HG02884 (cell line): Measurements from ENCODE around the gene ANKK1.

ENCODE experiments used
- ATAC-seq: cut with Tn5 transposase; IDR thresholded peaks from one replicate; pipeline ENCODE4 v1.9.1; 2021; ENCODE audit warnings: mild to moderate bottlenecking, moderate library complexity; ENCODE audit not compliant: unreplicated experiment

ANKK1 gene

DNA sequence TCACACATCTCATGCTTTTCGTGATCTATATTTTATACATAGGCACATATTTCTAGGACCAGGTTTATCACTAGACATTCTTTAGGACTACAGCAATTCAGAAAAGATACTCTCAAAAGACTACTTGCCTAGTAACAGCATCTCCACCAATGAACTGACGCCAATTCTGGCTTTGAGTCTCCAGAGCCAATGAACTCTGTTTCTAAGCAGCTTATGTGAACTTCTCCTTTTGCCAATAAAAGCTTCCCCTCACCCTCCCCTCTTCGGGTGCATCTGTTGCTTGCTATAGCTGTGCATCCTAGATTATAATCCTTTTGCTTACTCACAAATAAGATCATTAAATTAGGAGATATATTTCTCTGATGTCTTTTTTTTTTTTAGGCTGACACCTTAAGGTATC lies 11.4 kb upstream of the ANKK1 start:
- peak; percentile 95 for ATAC-seq

DNA sequence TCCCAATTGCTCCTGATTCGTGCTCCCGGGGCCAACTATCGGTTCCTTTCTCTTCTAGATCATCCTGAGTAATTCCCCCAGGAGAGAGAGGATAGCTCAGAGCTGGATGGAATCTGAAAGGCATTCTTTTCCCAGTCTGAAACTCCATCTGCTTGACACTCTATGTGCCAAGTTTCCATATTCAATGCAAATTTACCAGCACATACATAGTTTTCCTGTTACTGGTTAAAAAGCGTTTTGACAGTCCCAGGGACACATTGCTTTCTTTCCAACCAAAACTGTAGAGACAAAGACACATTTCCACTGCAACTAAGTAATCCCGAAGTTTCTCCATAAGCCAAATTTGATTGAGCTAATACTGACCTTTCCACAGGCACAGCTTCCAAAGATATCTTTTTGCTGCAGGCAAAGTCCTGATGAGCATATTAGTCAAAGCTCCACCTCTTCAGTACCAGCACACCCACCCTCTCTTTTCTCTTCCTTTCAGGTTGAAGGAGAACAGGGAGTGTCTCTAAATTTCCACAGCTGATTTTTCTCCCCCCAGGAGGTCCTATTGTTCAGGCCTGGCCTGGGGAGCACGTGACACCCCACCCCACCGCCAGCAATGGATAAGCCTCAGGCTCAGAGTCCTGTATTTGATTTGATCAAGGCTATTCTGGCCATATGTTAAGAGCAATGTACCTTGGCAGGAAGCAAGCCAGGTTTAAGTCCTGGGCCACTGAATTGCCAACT lies 9.7 kb upstream of the ANKK1 start:
- ATAC-seq = no peak

DNA sequence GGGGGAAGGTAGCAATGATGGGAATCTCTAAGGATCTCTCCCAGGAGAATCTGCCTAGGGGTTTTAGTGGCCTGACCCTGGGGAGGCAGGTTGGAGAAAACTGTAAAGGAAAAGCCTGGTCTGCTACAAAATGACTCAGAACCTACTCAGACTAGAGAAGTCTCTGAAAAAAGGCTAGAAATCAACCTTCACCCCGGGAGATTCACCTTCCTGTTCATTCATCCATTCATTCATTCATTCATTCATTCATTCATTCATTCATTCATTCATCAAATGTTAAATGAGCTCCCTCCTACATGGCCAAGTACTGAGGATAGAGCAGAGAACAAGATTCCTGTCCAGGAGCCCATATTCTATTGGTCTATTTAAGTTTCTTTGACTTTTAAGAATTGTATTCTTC lies 8.9 kb upstream of the ANKK1 start:
- no peak for ATAC-seq

DNA sequence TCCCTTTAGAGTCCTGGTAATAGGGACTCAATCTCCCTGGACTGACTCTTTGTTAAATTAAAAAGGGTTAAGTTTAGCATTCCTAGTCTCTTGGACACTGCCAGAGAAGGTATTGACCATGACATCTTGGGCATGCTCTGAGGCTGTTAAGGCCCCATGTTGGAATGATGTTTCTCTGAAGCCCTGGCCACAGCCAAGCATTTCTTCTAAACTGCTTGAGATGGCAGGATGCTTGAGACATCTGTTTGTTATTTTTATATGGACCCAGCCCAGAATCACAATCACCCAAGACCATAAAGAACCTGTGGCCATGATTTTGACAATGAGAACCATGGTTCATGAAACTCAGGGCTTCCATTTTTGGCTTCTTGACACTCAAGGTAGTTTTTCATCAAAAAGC lies 5.5 kb upstream of the ANKK1 start:
- ATAC-seq = no peak

DNA sequence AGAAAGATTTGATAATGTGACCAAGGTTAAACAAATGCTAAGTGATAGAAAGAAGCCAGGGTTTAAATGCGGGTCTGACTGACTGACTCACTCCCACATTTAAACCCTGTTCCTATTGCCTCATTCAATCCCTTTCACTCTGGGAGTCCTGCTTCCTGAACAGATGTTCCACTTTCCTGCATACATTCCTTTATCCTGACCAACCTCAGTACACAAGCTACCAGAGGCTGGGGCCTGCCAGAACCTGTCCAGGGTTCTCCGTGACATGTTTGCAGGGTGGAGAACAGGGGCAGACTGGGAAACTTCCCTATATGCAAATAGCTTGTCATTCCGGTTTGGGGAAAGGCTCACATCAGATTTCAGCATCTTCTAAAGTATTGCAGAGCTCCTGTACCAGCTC lies 3.0 kb upstream of the ANKK1 start:
- no peak for ATAC-seq

DNA sequence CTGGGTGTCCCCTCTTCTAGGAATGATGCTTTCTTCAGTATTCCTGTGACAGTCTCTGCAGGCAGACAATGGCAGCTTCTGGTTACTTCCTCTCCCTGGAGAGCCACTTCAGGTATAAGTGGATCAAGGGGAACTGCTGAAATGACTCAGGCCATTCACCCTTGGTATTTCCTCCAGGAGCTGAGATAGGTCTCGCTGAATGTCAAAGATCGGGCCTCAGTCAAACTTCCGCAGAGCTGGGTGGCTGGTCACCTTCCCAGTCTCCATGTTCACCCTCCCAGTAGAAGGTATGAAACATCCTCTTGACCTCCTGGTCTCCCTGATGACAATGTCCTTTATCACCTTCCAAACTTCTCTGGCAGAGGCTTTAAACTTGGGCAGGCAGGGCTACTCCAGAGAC lies 1.8 kb upstream of the ANKK1 start:
- ATAC-seq = no peak

DNA sequence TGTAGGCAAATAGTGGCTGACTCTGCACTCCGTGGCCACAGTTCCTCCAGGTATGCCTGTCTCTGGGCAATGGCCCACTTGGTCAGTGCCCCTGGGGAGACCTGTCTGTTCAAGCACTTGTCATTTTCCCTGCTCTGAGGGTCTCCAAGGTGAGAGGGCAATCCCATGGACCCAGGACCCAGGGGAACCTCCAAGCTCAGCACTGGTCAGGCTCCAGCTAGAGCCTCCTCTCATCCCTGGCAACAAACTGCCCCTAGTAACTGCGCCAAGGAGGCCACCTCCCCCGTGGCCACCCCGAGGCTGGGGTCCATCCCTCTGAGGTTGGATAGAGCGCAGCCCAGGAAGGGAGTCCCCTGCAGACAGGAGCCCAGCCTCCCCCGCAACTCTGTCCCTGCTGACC lies 713 bp upstream of the ANKK1 start:
- no peak for ATAC-seq

DNA sequence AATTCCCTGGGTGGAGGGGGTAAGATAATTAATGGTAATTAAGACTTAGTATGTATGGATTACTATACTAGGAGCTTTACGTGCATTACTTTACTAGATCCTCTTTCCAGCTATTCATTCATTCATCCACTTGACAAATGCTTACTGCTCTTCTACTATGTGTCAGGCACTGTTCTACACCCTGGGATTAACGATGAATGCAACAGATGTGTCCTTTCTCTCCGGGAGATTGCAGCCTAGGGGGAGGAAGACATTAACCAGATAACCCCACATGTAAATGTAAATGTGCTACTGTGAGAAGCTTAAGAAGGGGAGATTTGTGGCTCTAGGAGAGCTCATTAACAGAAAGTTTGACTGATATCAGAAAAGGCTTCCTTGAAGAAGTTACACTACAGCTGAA lies 1.7 kb downstream of the ANKK1 start:
- ATAC-seq = no peak

DNA sequence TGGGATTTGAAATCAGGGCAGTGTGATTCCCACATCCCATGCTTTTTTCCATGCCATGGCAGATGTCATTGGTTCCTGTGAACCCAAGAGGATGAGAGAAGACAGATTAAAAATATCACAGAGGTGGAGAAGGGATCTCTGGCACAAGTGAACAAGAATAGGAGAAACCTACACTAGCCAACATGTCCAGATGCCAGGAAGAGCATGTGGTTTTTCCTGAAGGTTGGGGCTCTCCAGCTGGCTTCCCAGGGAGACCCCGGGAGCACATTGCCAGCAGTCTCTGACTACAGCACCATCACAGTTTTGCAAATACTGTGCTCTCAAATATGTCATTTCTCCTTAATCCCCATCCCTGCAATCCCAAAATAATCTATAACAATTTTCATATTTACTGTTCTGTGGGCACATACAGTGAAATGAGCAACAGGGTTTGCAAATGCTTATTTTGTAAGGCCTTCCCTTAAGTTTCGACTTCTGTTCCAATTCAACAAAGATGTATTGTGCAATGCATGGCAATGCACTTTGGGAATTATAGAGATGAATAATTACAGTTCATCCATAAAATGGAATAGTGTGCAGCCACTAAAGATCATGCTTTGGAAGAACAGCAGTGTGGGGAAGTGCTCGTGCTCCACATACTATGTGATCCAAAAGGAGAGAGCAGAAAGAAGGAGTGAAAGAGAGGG lies 4.8 kb downstream of the ANKK1 start:
- no peak for ATAC-seq

DNA sequence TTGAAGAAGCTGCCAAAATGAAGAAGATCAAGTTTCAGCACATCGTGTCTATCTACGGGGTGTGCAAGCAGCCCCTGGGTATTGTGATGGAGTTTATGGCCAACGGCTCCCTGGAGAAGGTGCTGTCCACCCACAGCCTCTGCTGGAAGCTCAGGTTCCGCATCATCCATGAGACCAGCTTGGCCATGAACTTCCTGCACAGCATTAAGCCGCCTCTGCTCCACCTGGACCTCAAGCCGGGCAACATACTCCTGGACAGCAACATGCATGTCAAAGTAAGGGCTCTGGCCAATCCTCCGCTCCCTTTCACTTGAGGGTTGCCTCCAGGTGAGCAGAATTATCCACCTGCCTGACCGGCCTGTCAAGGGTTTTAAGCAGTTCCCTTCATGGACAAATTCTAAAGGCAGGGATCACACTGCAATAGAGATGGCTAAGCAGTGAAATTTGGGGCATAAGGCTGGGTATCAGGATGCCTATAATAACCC lies 6.0 kb downstream of the ANKK1 start:
- no peak for ATAC-seq

DNA sequence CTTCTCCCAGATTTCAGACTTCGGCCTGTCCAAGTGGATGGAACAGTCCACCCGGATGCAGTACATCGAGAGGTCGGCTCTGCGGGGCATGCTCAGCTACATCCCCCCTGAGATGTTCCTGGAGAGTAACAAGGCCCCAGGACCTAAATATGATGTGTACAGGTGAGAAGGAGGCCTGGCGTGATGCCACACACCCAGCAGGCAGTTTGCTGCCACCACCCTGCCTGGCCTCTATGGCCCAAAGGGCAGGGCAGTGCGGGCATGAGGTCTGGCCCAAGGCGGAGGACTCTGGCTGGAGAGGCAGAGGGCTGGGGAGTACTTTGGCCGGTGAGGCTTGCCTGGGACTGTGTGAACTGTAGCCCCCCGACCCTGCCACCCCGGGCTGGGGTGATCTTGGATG lies 7.3 kb downstream of the ANKK1 start:
- ATAC-seq = no peak

DNA sequence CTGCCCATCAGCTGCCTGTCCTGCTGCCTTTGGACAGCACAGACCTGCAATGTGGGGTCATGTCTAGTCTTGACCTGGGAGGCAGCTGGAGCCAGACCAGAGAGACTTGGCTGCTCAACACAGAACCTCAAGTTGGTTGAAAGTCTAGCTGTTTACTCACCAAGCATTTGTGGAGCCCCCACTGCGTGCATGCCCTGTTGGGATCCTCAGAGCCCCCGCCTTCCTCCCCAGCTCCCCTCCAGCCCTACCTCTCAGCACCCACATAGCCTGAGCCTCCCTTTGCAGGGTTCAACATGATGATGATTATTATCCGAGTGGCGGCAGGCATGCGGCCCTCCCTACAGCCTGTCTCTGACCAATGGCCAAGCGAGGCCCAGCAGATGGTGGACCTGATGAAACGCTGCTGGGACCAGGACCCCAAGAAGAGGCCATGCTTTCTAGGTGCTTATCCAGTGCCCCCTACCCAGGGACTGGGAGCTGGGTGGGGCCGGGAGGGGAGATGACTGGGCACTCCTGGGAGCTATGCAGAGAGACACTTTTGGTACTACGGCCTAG lies 8.3 kb downstream of the ANKK1 start:
- ATAC-seq = no peak

DNA sequence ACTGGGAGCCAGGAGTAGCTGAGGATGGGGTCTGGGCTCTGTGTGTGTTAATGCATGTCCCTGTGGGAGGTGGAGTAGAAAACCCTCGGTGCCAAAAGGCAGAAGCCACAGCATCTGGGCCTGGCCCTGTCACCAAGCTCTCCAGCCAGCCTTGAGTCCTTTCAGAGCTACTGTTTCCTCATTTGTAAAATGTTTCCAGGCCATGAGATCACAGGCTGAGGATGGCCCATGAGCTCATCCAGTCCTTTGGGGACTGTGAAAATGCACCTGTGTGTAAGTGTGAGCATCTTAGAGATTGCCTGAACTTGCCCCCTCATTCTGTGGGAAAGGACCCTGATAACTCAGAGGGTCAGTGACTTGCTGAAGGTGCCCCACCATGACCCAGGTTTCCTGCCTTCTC lies 9.1 kb downstream of the ANKK1 start:
- ATAC-seq = no peak

DNA sequence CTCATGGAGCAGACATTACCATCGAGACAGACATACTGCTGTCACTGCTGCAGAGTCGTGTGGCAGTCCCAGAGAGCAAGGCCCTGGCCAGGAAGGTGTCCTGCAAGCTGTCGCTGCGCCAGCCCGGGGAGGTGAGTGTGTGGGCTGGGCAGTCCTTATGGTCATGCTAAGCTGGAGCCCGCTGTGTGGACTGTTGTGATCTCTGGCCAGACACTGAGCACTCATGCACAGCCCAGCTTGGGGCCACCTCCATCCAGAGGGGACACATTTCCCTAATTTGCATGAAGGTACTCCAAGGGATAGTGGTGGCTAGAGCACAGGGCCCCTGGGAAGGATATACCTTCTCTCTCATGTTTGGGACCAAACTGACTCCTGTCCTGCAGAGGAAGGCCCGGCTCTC lies 9.6 kb downstream of the ANKK1 start:
- ATAC-seq = no peak

DNA sequence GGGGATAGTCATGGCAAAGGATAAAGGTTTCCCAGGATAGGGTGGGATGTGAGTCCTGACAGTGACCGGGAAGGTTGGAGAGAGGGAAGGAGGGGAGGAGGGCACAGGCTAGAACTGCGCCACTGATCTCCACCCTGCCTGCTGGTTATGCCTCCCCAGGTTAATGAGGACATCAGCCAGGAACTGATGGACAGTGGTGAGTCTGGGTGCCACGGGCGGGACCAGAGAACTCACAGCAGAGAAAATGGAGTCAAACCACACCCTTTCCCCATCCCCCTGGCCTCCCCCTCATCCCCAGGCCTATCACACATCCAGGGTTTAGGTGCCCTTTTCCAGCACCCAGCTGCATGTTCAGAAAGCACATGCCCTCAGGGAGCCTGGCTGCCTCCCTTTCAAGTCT lies 10.2 kb downstream of the ANKK1 start:
- no peak for ATAC-seq

DNA sequence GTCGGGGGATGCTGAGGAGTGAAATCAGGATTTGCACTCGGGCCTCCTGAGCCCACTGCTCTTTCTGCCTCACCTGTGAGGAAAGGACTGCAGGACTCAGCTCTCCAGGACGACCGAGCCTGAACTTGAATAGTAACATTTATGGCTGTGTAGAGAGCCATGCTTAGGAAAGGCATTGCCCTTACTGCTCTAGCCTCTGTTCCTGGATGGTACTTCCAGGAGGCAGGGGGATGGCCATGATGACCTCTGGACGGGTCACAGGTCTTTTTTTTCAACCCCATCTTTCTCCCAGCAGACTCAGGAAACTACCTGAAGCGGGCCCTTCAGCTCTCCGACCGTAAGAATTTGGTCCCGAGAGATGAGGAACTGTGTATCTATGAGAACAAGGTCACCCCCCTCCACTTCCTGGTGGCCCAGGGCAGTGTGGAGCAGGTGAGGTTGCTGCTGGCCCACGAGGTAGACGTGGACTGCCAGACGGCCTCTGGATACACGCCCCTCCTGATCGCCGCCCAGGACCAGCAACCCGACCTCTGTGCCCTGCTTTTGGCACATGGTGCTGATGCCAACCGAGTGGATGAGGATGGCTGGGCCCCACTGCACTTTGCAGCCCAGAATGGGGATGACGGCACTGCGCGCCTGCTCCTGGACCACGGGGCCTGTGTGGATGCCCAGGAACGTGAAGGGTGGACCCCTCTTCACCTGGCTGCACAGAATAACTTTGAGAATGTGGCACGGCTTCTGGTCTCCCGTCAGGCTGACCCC lies 11.3 kb downstream of the ANKK1 start:
- no peak for ATAC-seq

DNA sequence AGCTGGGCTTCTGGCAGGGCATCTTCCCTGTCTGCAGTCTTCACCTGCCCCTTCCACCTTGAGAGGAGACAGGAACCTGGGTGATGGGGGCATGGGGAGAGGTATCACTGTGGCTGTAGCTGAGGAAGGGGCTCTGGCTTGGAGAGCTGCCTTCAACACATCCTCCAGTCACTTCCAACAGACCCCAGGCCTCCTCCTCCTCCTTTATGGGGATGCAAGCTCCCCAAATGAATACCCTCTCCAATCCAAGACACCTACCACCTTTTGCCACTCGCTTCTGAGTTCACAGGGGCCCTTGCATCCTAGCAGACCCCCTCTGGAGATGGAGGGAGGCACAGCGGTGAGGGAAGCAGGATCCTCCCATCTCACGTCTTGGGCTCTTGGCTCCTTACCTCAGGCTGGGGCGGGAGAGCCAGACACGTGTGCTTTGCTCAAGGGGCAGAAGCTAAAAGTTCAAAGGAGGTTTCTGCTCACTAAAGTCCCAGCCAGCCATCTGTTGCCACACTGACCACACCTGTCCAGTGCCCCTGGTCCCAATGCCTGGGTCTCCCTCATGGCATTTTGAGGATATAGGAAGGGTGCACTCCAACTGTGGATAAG lies 13.2 kb downstream of the ANKK1 start:
- no peak for ATAC-seq

DNA sequence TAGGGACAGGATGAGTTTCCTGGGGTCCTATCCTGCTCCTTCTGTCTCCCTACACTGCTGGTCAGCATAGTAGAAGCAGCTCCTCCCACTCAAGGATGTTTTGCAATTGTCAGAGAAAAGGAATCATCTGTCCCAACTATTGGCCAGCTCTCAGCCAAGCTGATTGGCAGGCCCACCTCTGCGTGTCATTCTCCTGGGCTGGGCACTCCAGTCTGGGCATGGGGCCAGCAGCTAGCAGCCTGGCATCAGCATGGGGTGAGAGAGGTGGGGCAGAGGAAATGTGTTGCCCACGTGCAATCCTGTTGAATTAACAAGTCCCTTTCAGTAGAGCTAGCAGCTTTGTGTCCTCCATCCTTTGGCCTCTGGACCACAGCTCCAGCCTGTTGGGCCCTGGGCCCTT lies 14.1 kb downstream of the ANKK1 start:
- ATAC-seq = no peak

DNA sequence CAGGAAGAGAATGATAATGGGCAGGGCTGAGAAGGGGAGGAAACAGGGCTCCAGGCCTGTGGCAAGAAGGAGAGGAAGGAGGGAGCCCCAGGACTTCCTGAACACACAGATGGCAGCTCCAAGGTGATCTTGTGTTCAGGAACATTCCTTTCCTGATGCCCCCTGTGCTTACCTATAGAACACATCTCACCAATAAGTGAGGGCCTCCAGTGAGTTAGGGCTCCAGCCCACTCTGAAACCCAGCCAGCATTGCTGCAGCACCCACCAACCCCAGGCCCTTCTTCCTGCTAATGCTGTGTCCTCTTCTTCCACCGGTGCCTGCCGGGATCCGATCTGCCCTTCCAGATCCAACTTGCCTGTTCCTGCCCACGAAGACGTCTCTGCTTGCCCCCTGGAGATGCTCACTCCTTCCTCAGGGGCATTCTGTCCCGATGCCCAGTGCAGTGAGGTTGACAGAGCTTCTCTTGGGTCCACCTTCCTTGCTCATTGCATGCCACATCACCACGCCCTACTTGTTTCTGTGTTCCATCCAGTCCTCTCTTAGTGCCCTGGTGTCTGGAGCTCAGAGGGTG lies 17.4 kb downstream of the ANKK1 start:
- no peak for ATAC-seq

DNA sequence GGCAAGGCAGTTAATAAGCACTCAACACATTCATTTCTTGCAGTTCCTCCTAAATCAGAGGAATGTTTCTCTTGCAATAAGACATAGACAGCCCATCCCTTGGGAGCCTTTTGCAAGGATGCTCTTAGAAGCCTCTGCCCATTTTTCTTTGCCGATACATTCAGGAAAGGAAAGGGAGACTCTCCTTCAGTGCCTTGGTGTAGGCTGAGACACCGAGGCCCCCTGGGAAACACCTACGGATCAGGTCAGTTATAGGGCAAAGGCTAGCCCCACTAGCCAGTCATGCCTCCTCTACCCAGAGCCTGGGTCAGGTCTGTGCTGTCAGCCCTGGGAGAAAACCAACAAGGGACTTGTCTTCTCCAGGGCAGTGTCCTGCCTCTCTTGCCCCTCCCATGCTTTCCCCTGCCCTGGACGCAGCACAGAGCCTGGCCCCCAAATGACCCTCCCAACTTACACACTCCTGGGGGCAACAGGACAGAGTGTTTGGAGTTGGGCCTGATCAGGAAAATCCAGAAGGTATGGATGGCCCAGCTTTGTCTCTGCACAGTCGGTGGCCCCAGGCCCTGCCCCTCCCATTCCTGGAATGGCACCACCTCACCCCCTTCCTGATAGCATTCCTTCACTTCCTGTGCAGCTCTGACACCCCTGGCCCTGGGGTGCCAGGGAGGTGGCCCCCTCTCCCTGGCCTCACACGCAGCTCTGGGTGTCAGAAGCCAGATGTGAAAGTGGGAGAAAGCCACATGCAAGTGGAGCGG lies 18.3 kb downstream of the ANKK1 start:
- no peak for ATAC-seq
